Esophagus muscularis mucosa (tissue), 4 donors: ENCODE results near the gene SPECC1. TPM values are rescaled to one million over a fixed set of nuclear protein-coding genes. Genes with fewer than 3 reads are reported as not detected.
"Not testable (repeated sequence)": the region's sequence is repeated elsewhere in the genome, so short reads cannot be mapped to it uniquely, and the experiment has no call there.

Experiments used
- DNase-seq: peaks from one replicate; pipeline ENCODE4 v3.0.0-alpha.2; 2017; ENCODE audit errors: extremely low spot score
- H3K27ac ChIP-seq, 4 donors: fragments of 200-600 bp; sonication (generic); replicated peaks in 1 of 4; 1 replicate in 3 of 4; 2 replicates in 1 of 4; pipeline ENCODE4 v1.5.1; 2016 to 2019; ENCODE audit warnings: mild to moderate bottlenecking in 1 of 4
- H3K27me3 ChIP-seq, 4 donors: fragments of 200-600 bp; sonication (generic); one replicate each; pipeline versions ENCODE4 v1.5.1 to v1.6.0; 2016 to 2019
- H3K36me3 ChIP-seq, 4 donors: fragments of 200-600 bp; sonication (generic); one replicate each; pipeline ENCODE4 v1.5.1; 2016 to 2019
- H3K4me1 ChIP-seq, 4 donors: fragments of 200-600 bp; sonication (generic); one replicate each; pipeline ENCODE4 v1.5.1; 2016 to 2019
- H3K4me3 ChIP-seq, 4 donors: fragments of 200-600 bp; sonication (generic); 1 replicate in 2 of 4; 2 replicates in 2 of 4; pipeline ENCODE4 v1.5.1; 2016 to 2019; ENCODE audit warnings: mild to moderate bottlenecking in 4 of 4, moderate library complexity in 1 of 4
- H3K9me3 ChIP-seq, 4 donors: fragments of 200-600 bp; sonication (generic); 1 replicate in 3 of 4; 2 replicates in 1 of 4; pipeline ENCODE4 v1.5.1; 2016 to 2019
- POLR2AphosphoS5 ChIP-seq, 2 donors: sonication (generic); formaldehyde crosslinking; IDR thresholded peaks; one replicate each; pipeline ENCODE4 v1.6.1; 2017; ENCODE audit warnings: antibody characterized with exemption in 2 of 2
- WGBS: methylation state at CpG from one replicate; pipeline ENCODE4 v1.1.5; 2018; 5-methylcytosine and 5-hydroxymethylcytosine counted together
- intact Hi-C: fragments of 100-400 bp; cut with DNase I; formaldehyde crosslinking; loops from one replicate; pipeline ENCODE4 v1.15.1; 2023
- small RNA-seq, 3 donors: library from RNA; depleted of rRNA; stranded (forward); fragments of <200 nt; gene quantifications; one replicate each; pipeline ENCODE3, GENCODE V24; 2016
- total RNA-seq, 4 donors: library from RNA; depleted of rRNA; stranded (reverse); fragments of >200 nt; gene quantifications; one replicate each; pipeline versions ENCODE4 v1.1.0 to v1.2.1, GENCODE V29; 2016
- TF ChIP-seq, protein P1 (sequence below), 3 experiments: fragments of 200-600 bp in 2 of 3; fragments of 450-650 bp in 1 of 3; sonication (generic) in 2 of 3; IDR thresholded peaks; one replicate each; pipeline ENCODE4 v1.5.1; 2017 to 2019; ENCODE audit warnings: antibody characterized with exemption in 3 of 3, mild to moderate bottlenecking in 2 of 3, moderate library complexity in 1 of 3

Gene SPECC1
- total RNA-seq, 4 donors from 2014 or later, result 16.7 to 28.8 (median 24.7) TPM

DNA sequence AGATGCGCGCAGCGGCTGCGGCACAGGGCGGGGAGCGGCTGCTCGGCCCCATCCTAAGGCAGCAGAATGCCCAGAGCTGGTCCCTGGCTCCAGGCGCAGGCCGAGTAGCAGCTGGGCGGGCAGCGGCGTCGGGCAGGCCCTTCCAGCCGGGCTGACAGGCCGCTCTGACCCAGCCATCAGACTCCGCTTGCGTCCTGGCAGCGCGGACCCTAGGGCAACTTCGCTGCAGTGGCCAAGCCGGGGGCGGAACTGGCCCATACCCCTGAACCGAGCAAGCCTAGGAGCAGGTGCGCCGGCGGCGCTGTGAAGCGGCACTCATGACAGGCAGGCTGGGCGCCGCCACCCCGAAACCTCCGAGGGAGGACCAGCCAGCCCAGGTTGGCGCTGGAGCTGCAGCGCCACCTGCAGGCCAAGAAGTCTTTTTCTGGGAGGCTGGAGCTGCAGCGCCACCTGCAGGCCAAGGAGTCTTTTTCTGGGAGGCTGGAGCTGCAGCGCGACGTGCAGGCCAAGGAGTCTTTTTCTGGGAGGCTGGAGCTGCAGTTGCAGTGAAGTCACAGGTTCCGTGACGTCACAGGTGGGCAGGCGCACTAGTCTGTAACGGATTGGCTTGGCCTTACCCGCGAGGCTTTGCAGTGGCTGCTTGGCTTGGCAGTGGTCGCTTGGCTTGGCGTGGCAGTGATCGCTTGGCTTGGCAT is 311.5 kb downstream of the SPECC1 start:
- H3K9me3 ChIP-seq, H3K27ac ChIP-seq, H3K27me3 ChIP-seq, H3K36me3 ChIP-seq, DNase-seq: not testable (repeated sequence)
- Histone ChIP-seq H3K4me3 (peak overlapping the region; percentile 47 to 62 (median 52)), H3K4me1 (peaks cover 7 to 11% (median 10%) of the 10 kb centered on the region in 4 donors)
- 83% methylated on average over 3 of the region's 47 CpGs for WGBS
- intact Hi-C loops, result loop anchor here (2.0 kb wide), 1 partner anchor 200 kb away; no protein-coding TSS in a partner anchor
- peak in 1 of 2 donors; percentile 27 for TF ChIP-seq POLR2AphosphoS5 (IDR thresholded peaks at IDR 0.05)
- TF ChIP-seq, protein P1, sequence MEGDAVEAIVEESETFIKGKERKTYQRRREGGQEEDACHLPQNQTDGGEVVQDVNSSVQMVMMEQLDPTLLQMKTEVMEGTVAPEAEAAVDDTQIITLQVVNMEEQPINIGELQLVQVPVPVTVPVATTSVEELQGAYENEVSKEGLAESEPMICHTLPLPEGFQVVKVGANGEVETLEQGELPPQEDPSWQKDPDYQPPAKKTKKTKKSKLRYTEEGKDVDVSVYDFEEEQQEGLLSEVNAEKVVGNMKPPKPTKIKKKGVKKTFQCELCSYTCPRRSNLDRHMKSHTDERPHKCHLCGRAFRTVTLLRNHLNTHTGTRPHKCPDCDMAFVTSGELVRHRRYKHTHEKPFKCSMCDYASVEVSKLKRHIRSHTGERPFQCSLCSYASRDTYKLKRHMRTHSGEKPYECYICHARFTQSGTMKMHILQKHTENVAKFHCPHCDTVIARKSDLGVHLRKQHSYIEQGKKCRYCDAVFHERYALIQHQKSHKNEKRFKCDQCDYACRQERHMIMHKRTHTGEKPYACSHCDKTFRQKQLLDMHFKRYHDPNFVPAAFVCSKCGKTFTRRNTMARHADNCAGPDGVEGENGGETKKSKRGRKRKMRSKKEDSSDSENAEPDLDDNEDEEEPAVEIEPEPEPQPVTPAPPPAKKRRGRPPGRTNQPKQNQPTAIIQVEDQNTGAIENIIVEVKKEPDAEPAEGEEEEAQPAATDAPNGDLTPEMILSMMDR (IDR thresholded peaks at IDR 0.05), result peak; percentile 87 to 94 (median 89)

DNA sequence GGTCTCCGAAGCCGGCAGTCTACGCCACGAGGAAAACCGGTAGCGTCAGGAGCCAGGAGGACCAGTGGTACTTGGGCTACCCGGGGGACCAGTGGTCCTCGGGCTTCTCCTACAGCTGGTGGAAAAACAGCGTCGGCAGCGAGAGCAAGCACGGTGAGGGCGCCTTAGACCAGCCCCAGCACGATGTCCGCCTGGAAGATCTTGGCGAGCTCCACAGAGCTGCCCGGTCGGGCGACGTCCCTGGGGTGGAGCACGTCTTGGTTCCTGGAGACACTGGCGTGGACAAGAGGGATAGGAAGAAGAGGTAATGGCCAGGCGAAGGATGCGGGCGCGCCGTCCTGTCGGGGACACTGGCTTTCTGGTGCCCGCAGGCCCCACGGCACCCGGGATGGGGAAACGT is 312.2 kb downstream of the SPECC1 start:
- not testable (repeated sequence) for H3K27ac ChIP-seq, H3K27me3 ChIP-seq, DNase-seq, H3K9me3 ChIP-seq, H3K4me3 ChIP-seq, H3K36me3 ChIP-seq
- 98% methylated on average over 17 of the region's 32 CpGs for WGBS
- intact Hi-C loops, result loop anchor here (2.0 kb wide), 1 partner anchor 201 kb away; no protein-coding TSS in a partner anchor
- peaks cover 7 to 11% (median 10%) of the 10 kb centered on the region in 4 donors for H3K4me1 ChIP-seq

DNA sequence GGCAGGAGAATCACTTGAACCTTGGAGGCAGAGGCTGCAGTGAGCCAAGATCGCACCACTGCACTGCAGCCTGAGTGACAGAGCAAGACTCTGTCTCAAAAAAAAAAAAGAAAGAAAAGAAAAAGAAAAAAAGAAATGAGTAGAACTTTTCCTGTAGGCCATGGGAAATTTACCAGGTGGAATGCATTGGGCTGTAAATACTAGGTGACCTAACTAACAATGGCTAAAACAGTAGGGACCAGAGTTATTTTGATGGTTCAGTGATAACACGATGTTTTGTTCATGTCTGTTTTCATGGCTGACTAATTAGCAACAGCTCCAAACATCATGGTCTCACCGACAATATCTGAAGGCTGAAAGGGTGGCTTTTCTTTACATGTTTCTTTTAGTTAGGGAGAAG is 318.6 kb downstream of the SPECC1 start:
- H3K4me1 ChIP-seq, H3K27me3 ChIP-seq, DNase-seq, intact Hi-C loops, H3K4me3 ChIP-seq, H3K9me3 ChIP-seq, H3K36me3 ChIP-seq, H3K27ac ChIP-seq: not testable (repeated sequence)
- whole genome bisulfite sequencing, result 95% methylated on average over 3 of the region's 3 CpGs

DNA sequence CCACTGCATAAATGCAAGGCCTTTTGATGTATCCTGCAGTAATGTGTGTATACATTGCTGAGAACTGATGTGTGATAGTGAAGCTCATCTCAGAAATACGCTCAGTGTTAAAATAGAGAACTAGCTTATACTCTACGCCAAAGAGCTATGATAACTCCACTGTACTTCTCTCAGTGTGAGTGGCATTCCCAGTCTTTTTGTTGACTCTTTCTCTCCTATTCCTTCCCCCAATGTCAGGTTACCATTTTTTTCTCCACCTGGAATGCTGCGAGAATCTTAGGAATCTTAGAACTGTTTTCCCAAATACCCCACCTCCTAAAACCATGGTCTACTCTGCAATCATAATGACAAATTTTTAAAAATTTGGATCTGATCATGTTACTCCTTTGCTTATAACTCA is 342.2 kb downstream of the SPECC1 start:
- H3K4me1 ChIP-seq, intact Hi-C loops, H3K9me3 ChIP-seq, DNase-seq, H3K4me3 ChIP-seq, H3K27me3 ChIP-seq, H3K36me3 ChIP-seq, H3K27ac ChIP-seq: not testable (repeated sequence)
- WGBS, result no CpG with 5 or more reads among the region's 3 CpGs

DNA sequence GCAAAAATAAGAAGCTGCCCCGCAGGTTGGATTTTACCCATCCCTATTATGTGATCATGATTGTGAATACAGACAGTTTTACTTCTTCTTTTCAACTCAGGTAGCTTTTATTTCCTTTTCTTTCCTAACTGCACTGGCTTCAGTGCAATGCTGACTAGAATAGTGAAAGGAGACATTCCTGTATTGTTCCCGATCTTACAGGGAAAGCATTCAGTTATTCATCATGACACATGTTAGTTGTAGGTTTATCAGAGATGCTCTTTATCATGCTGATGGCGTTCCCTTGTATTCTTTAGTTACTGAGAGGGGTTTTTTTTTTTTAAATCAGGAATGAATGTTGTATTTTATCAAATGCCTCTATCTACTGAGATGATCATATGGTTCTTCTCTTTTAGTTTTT is 343.4 kb downstream of the SPECC1 start:
- H3K27me3 ChIP-seq, H3K27ac ChIP-seq, H3K9me3 ChIP-seq, intact Hi-C loops, H3K4me3 ChIP-seq, H3K4me1 ChIP-seq, H3K36me3 ChIP-seq, DNase-seq: not testable (repeated sequence)
- WGBS, result 71% methylated on average over 3 of the region's 3 CpGs

DNA sequence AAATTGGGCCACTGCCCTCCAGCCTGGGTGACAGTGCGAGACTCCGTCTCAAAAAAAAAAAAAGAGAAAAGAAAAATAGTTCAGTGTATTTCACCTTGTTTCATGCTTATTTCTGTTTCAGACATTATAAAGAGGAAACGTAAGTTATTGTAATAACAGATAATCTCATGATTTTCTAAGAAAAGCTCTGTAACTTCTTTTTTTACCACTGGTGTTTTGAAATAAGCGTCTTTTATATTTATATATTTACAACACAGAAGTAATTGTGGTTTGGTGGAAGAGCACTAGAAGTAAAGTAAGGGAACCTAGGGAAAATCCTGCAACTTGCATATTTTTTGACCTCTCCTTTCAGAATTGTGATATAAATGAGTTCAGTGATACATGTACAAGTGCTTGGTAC is 354.7 kb downstream of the SPECC1 start:
- DNase-seq, H3K9me3 ChIP-seq, H3K27ac ChIP-seq, H3K36me3 ChIP-seq, H3K4me1 ChIP-seq, intact Hi-C loops, H3K4me3 ChIP-seq, H3K27me3 ChIP-seq: not testable (repeated sequence)
- WGBS, result 63% methylated on average over 4 of the region's 4 CpGs

Small RNA genes within 50 kb of the gene (small RNA-seq; reads per million reads assigned to genes)
- gene AC008088.1 (0 reads per million in 3 donors), gene RNU6-1057P (0 reads per million in 3 donors), gene RNU6-258P (0 reads per million in 3 donors), gene RNU6-467P (0 reads per million in 3 donors)

Other genes starting within 250 kb of the SPECC1 start
- 10 to 100 TPM; 27.8 to 59.0 (median 43.1) TPM for gene ULK2, start 141.4 kb upstream of the SPECC1 start, total RNA-seq
- gene AKAP10, start 31.5 kb upstream of the SPECC1 start, total RNA-seq, result 10 to 100 TPM; 19.5 to 27.2 (median 23.2) TPM